Progenitor cell of endocrine pancreas (in vitro differentiated cells): ENCODE data around the gene SUPT3H. TPM values are rescaled to one million over a fixed set of nuclear protein-coding genes. Genes with fewer than 3 reads are reported as not detected.
"Not testable (repeated sequence)": the region's sequence is repeated elsewhere in the genome, so short reads cannot be mapped to it uniquely, and the experiment has no call there.

ENCODE experiments used
- DNase-seq: peaks from one replicate; pipeline ENCODE4 v3.0.0; 2021; ENCODE audit warnings: low spot score; ENCODE audit not compliant: unreplicated experiment
- H3K27ac Mint-ChIP-seq: 2 replicates; pipeline ENCODE4 v1.8.0; 2021; ENCODE audit warnings: mild to moderate bottlenecking, moderate library complexity, mixed read lengths
- H3K27me3 Mint-ChIP-seq: 2 replicates; pipeline ENCODE4 v1.8.0; 2021; ENCODE audit warnings: mixed read lengths
- H3K36me3 Mint-ChIP-seq: 2 replicates; pipeline ENCODE4 v1.8.0; 2022; ENCODE audit warnings: mixed read lengths; ENCODE audit not compliant: insufficient read depth
- H3K4me1 Mint-ChIP-seq: 2 replicates; pipeline ENCODE4 v1.8.0; 2021; ENCODE audit warnings: low read depth, mixed read lengths
- H3K4me3 Mint-ChIP-seq: 2 replicates; pipeline ENCODE4 v1.8.0; 2021; ENCODE audit warnings: low read depth, mild to moderate bottlenecking, moderate library complexity, mixed read lengths
- H3K9me3 Mint-ChIP-seq: 2 replicates; pipeline ENCODE4 v1.8.0; 2021; ENCODE audit warnings: low read depth, mixed read lengths
- CTCF ChIP-seq: fragments of 200-600 bp; sonication (generic); IDR thresholded peaks from one replicate; pipeline ENCODE4 v1.5.0; 2021; ENCODE audit warnings: antibody characterized with exemption, mild to moderate bottlenecking; ENCODE audit not compliant: unreplicated experiment
- total RNA-seq: library from RNA; stranded (reverse); gene quantifications from 2 replicates; pipeline ENCODE4 v1.2.1, GENCODE V29; 2021

The SUPT3H gene
- total RNA-seq, 1 donor from 2014 or later = 40.5 TPM

GRCh38 chr6:45156075-45156474 is 221.7 kb downstream of the SUPT3H start:
- Mint-ChIP-seq H3K9me3 (no peaks in the 10 kb centered on the region), H3K4me1 (peaks cover 2% of the 10 kb centered on the region), H3K4me3 (no peak overlapping the region), H3K27ac (no peak overlapping the region), H3K36me3 (no peaks in the 10 kb centered on the region), H3K27me3 (no peaks in the 10 kb centered on the region)
- TF ChIP-seq CTCF = no peak
- no peak for DNase-seq

- Mint-ChIP-seq H3K4me3 (no peak overlapping the region), H3K9me3 (no peaks in the 10 kb centered on the region), H3K36me3 (no peaks in the 10 kb centered on the region), H3K27me3 (no peaks in the 10 kb centered on the region), H3K27ac (no peak overlapping the region), H3K4me1 (peaks cover 2% of the 10 kb centered on the region)
- no peak for DNase-seq
- no peak for TF ChIP-seq CTCF
Measured at GRCh38 chr6:45155341-45155894, 222.3 kb downstream of the SUPT3H start.

- no peaks in the 10 kb centered on the region for H3K27me3 Mint-ChIP-seq
- TF ChIP-seq CTCF = no peak
- no peaks in the 10 kb centered on the region for H3K36me3 Mint-ChIP-seq
- H3K27ac Mint-ChIP-seq = no peak overlapping the region
- H3K4me3 Mint-ChIP-seq = no peak overlapping the region
- peaks cover 2% of the 10 kb centered on the region for H3K4me1 Mint-ChIP-seq
- H3K9me3 Mint-ChIP-seq = no peaks in the 10 kb centered on the region
- DNase-seq = no peak
Measured at GRCh38 chr6:45154679-45155078, 223.1 kb downstream of the SUPT3H start.

- peaks cover 20% of the 10 kb centered on the region for H3K9me3 Mint-ChIP-seq
- H3K4me1 Mint-ChIP-seq = no peaks in the 10 kb centered on the region
- H3K27me3 Mint-ChIP-seq = no peaks in the 10 kb centered on the region
- no peak overlapping the region for H3K27ac Mint-ChIP-seq
- no peak overlapping the region for H3K4me3 Mint-ChIP-seq
- no peak for TF ChIP-seq CTCF
- peaks cover 10% of the 10 kb centered on the region for H3K36me3 Mint-ChIP-seq
- DNase-seq = no peak
Measured at GRCh38 chr6:45148711-45149341, 228.9 kb downstream of the SUPT3H start.

GRCh38 chr6:45148278-45148677 is 229.5 kb downstream of the SUPT3H start:
- Mint-ChIP-seq H3K4me1 (no peaks in the 10 kb centered on the region), H3K36me3 (peaks cover 13% of the 10 kb centered on the region), H3K27ac (no peak overlapping the region), H3K27me3 (no peaks in the 10 kb centered on the region), H3K4me3 (no peak overlapping the region), H3K9me3 (peaks cover 26% of the 10 kb centered on the region)
- no peak for DNase-seq
- TF ChIP-seq CTCF = no peak

- not testable (repeated sequence) for DNase-seq, H3K27me3 Mint-ChIP-seq, H3K4me3 Mint-ChIP-seq, H3K4me1 Mint-ChIP-seq, H3K27ac Mint-ChIP-seq
- Mint-ChIP-seq H3K36me3 (peaks cover 18% of the 10 kb centered on the region), H3K9me3 (peaks cover 39% of the 10 kb centered on the region)
Measured at GRCh38 chr6:45145658-45146057, 232.1 kb downstream of the SUPT3H start.
